ENCODE measurements around the gene CAPNS1. TPM values are rescaled to one million over a fixed set of nuclear protein-coding genes. Genes with fewer than 3 reads are reported as not detected.
"Not testable (repeated sequence)": the region's sequence is repeated elsewhere in the genome, so short reads cannot be mapped to it uniquely, and the experiment has no call there.

CAPNS1 gene
- total RNA-seq, 1 donor from 2014 or later = 262 TPM

DNA sequence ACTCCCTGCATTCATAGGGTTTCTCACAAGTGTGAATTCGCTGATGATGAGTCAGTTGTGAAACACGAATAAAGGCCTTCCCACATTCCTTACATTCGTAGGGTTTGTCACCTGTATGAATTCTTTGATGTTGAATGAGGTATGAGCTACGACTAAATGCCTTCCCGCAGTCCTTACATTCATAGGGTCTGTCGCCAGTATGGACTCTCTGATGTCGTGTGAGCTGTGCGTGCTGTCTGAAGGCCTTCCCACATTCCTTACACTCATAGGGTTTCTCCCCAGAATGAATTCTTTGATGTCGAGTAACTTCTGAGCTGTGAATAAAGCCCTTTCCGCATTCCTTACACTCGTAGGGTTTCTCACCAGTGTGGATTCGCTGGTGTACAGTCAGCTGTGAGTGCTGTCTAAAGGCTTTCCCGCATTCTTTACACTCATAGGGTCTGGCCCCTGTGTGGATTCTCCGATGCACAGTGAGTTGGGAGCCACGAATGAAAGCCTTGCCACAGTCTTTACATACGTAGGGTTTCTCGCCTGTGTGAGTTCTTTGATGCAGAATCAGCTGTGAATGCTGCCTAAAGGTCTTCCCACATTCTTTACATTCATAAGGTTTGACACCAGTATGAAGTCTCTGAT, 42.9 kb downstream of the CAPNS1 start:
- TF ChIP-seq, protein P1, sequence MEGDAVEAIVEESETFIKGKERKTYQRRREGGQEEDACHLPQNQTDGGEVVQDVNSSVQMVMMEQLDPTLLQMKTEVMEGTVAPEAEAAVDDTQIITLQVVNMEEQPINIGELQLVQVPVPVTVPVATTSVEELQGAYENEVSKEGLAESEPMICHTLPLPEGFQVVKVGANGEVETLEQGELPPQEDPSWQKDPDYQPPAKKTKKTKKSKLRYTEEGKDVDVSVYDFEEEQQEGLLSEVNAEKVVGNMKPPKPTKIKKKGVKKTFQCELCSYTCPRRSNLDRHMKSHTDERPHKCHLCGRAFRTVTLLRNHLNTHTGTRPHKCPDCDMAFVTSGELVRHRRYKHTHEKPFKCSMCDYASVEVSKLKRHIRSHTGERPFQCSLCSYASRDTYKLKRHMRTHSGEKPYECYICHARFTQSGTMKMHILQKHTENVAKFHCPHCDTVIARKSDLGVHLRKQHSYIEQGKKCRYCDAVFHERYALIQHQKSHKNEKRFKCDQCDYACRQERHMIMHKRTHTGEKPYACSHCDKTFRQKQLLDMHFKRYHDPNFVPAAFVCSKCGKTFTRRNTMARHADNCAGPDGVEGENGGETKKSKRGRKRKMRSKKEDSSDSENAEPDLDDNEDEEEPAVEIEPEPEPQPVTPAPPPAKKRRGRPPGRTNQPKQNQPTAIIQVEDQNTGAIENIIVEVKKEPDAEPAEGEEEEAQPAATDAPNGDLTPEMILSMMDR (IDR thresholded peaks at IDR 0.05; ENCODE audit: insufficient read depth, low read length, poor library complexity, severe bottlenecking) = no peak

GRCh38 chr19:36183245-36183628, 43.4 kb downstream of the CAPNS1 start:
- Histone ChIP-seq H3K27me3 (ENCODE audit: control insufficient read depth, insufficient read depth, low read length) (no peaks in the 10 kb centered on the region), H3K4me3 (ENCODE audit: low read depth, low read length) (no peak overlapping the region), H3K36me3 (ENCODE audit: control insufficient read depth, insufficient read depth, low read length) (no peaks in the 10 kb centered on the region)
- TF ChIP-seq, protein P1 (IDR thresholded peaks at IDR 0.05; ENCODE audit: insufficient read depth, low read length, poor library complexity, severe bottlenecking) = no peak
- no peak for DNase-seq (ENCODE audit: low read depth)

More for the DNA sequence above, 42.9 kb downstream of the CAPNS1 start:
- no peaks in the 10 kb centered on the region for H3K27me3 ChIP-seq (ENCODE audit: control insufficient read depth, insufficient read depth, low read length)
- H3K4me3 ChIP-seq (ENCODE audit: low read depth, low read length) = no peak overlapping the region
- no peak for DNase-seq (ENCODE audit: low read depth)
- no peaks in the 10 kb centered on the region for H3K36me3 ChIP-seq (ENCODE audit: control insufficient read depth, insufficient read depth, low read length)

GRCh38 chr19:36186722-36187121, 46.9 kb downstream of the CAPNS1 start:
- H3K36me3 ChIP-seq (ENCODE audit: control insufficient read depth, insufficient read depth, low read length); H3K27me3 ChIP-seq (ENCODE audit: control insufficient read depth, insufficient read depth, low read length); H3K4me3 ChIP-seq (ENCODE audit: low read depth, low read length); DNase-seq (ENCODE audit: low read depth): not testable (repeated sequence)

DNA sequence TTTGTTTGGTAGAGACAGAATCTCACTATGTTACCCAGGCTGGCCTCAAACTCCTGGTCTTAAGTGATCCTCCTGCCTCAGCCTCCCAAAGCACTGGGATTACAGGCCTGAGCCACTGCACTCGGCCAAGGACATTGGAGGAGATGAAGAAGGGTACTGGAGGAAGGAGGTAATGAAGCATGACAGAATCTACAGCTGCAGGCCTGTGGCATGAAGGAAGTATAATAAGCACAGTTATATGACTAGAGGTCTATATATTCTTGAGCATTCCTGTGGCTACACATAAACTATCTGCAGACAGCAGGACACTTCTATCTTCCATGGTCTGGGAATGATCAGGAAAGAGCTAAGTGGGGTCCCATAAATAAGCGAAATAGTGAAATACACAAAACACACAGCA, 56.4 kb downstream of the CAPNS1 start:
- DNase-seq (ENCODE audit: low read depth) = no peak

DNA sequence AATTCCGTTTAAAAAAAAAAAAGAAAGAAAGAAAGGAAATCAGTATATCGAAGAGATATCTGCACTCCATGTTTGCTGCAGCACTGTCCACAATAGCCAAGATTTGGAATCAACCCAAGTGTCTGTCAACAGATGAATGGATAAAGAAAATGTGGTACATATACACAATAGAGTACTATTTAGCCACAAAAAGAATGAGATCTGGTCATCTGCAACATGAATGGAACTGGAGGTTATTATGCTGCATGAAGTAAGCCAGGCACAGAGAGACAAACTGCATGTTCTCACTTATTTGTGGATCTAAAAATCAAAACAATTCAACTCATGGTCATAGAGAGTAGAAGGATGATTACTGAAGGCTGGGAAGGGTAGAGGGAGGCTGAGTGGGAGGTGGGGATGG, 58.3 kb downstream of the CAPNS1 start:
- DNase-seq (ENCODE audit: low read depth) = no peak
- H3K27me3 ChIP-seq (ENCODE audit: control insufficient read depth, insufficient read depth, low read length) = no peaks in the 10 kb centered on the region

More for the DNA sequence above, 56.4 kb downstream of the CAPNS1 start:
- Histone ChIP-seq H3K27me3 (ENCODE audit: control insufficient read depth, insufficient read depth, low read length) (no peaks in the 10 kb centered on the region), H3K36me3 (ENCODE audit: control insufficient read depth, insufficient read depth, low read length) (no peaks in the 10 kb centered on the region), H3K4me3 (ENCODE audit: low read depth, low read length) (no peak overlapping the region)
- TF ChIP-seq, protein P1 (IDR thresholded peaks at IDR 0.05; ENCODE audit: insufficient read depth, low read length, poor library complexity, severe bottlenecking) = no peak

More for the DNA sequence above, 58.3 kb downstream of the CAPNS1 start:
- Histone ChIP-seq H3K36me3 (ENCODE audit: control insufficient read depth, insufficient read depth, low read length) (no peaks in the 10 kb centered on the region), H3K4me3 (ENCODE audit: low read depth, low read length) (no peak overlapping the region)
- TF ChIP-seq, protein P1 (IDR thresholded peaks at IDR 0.05; ENCODE audit: insufficient read depth, low read length, poor library complexity, severe bottlenecking) = no peak

Other genes with a start within 250 kb of the CAPNS1 start
- gene NFKBID, start 239.5 kb upstream of the CAPNS1 start, total RNA-seq = 6.1 and 6.2 TPM in 2 replicates
- not detected in 2 replicates for gene HCST, start 237.5 kb upstream of the CAPNS1 start, total RNA-seq
- gene TYROBP, start 231.8 kb upstream of the CAPNS1 start, total RNA-seq = 1.1 TPM in 1 of 2 replicates, not detected in the other
- gene LRFN3, start 203.7 kb upstream of the CAPNS1 start, total RNA-seq = 14.4 and 24.8 TPM in 2 replicates
- gene SDHAF1, start 144.9 kb upstream of the CAPNS1 start, total RNA-seq = 47.4 and 49.5 TPM in 2 replicates
- gene SYNE4, start 131.3 kb upstream of the CAPNS1 start, total RNA-seq = 8.6 and 11.5 TPM in 2 replicates
- 17.5 and 22.4 TPM in 2 replicates for gene ALKBH6, start 125.9 kb upstream of the CAPNS1 start, total RNA-seq
- gene CLIP3, start 107.2 kb upstream of the CAPNS1 start, total RNA-seq = 4.6 and 4.7 TPM in 2 replicates
- 12.0 and 16.3 TPM in 2 replicates for gene THAP8, start 85.8 kb upstream of the CAPNS1 start, total RNA-seq
- 1.8 and 2.8 TPM in 2 replicates for gene WDR62, start 85.2 kb upstream of the CAPNS1 start, total RNA-seq
- not detected in 2 replicates for gene OVOL3, start 28.9 kb upstream of the CAPNS1 start, total RNA-seq
- gene POLR2I, start 25.2 kb upstream of the CAPNS1 start, total RNA-seq = 58.5 and 82.6 TPM in 2 replicates
- gene TBCB, start 24.6 kb upstream of the CAPNS1 start, total RNA-seq = 337 and 371 TPM in 2 replicates
- 1.0 and 1.4 TPM in 2 replicates for gene COX7A1, start 12.4 kb downstream of the CAPNS1 start, total RNA-seq
- gene ZNF565, start 74.6 kb downstream of the CAPNS1 start, total RNA-seq = 1.5 and 2.2 TPM in 2 replicates
- gene ZNF146, start 75.0 kb downstream of the CAPNS1 start, total RNA-seq = 123 and 155 TPM in 2 replicates
- gene ZFP14, start 239.1 kb downstream of the CAPNS1 start, total RNA-seq = 2.1 and 2.5 TPM in 2 replicates

Data from kidney epithelial cell (primary cell).